Natural killer cell (primary cell): ENCODE data around the gene OPHN1. TPM values are rescaled to one million over a fixed set of nuclear protein-coding genes. Genes with fewer than 3 reads are reported as not detected.
A peak's percentile ranks its signal among the peaks of the same experiment; 100 is the strongest.

Experiments used
- ATAC-seq, 3 donors: fragments of 150-1000 bp in 2 of 3; fragments of 200-7000 bp in 1 of 3; cut with Tn5 transposase; 1 replicate in 1 of 3; 2 replicates in 2 of 3; pipeline ENCODE4 v1.10.0; 2021; ENCODE audit warnings: mild to moderate bottlenecking in 2 of 3, moderate library complexity in 2 of 3
- DNase-seq, 2 donors: peaks; one replicate each; pipeline versions ENCODE4 v3.0.0 to v3.0.0-alpha.2; 2013 to 2021; ENCODE audit warnings: mixed read lengths in 1 of 2
- H3K27ac ChIP-seq: one replicate; pipeline ENCODE4 v1.5.1; 2013; ENCODE audit warnings: mild to moderate bottlenecking, low read length
- H3K27me3 ChIP-seq: one replicate; pipeline ENCODE4 v1.6.1; 2013; ENCODE audit warnings: low read length; ENCODE audit not compliant: control insufficient read depth, insufficient read depth
- H3K36me3 ChIP-seq: one replicate; pipeline ENCODE4 v1.6.1; 2013; ENCODE audit warnings: low read length; ENCODE audit not compliant: control insufficient read depth, insufficient read depth
- H3K4me1 ChIP-seq: one replicate; pipeline ENCODE4 v1.6.1; 2013; ENCODE audit warnings: low read length; ENCODE audit not compliant: control insufficient read depth, insufficient read depth
- H3K4me3 ChIP-seq: one replicate; pipeline ENCODE4 v1.5.1; 2013; ENCODE audit warnings: low read length
- H3K9me3 ChIP-seq: one replicate; pipeline ENCODE4 v1.6.1; 2013; ENCODE audit warnings: low read length; ENCODE audit not compliant: control insufficient read depth, insufficient read depth
- H3K27ac Mint-ChIP-seq, 2 donors: one replicate each; pipeline ENCODE4 v1.8.0; 2022; ENCODE audit warnings: mild to moderate bottlenecking in 2 of 2, mixed read lengths in 2 of 2, moderate library complexity in 1 of 2
- H3K27me3 Mint-ChIP-seq, 2 donors: one replicate each; pipeline ENCODE4 v1.8.0; 2022; ENCODE audit warnings: low read depth in 2 of 2, mixed read lengths in 2 of 2
- H3K36me3 Mint-ChIP-seq: one replicate; pipeline ENCODE4 v1.8.0; 2022; ENCODE audit warnings: mixed read lengths
- H3K4me1 Mint-ChIP-seq, 2 donors: one replicate each; pipeline ENCODE4 v1.8.0; 2022; ENCODE audit warnings: mixed read lengths in 2 of 2
- H3K4me3 Mint-ChIP-seq: one replicate; pipeline ENCODE4 v1.8.0; 2022; ENCODE audit warnings: mild to moderate bottlenecking, moderate library complexity, mixed read lengths
- H3K9me3 Mint-ChIP-seq, 2 donors: one replicate each; pipeline ENCODE4 v1.8.0; 2022; ENCODE audit warnings: mixed read lengths in 2 of 2
- CTCF ChIP-seq: fragments of 200-600 bp; IDR thresholded peaks from one replicate; pipeline ENCODE4 v1.8.0; 2022; ENCODE audit warnings: antibody characterized with exemption
- WGBS: methylation state at CpG from one replicate; pipeline ENCODE4 v1.1.7; 2013; ENCODE audit warnings: missing lambda C conversion rate; ENCODE audit not compliant: insufficient coverage; 5-methylcytosine and 5-hydroxymethylcytosine counted together
- intact Hi-C: fragments of 100-400 bp; cut with micrococcal nuclease; formaldehyde crosslinking; loops from one replicate; pipeline ENCODE4 v1.14.2; 2022
- total RNA-seq, 4 donors: library from RNA; stranded (reverse); fragments of 120-200 nt in 1 of 4; gene quantifications; one replicate each; pipeline versions ENCODE4 v1.2.3 to v1.2.4, GENCODE V29; 2013 to 2022

OPHN1 gene
- total RNA-seq, 3 donors from 2014 or later (not counting 1 experiment from before 2014, with no cell fraction given): 1.4 to 5.6 (median 3.7) TPM

- no peaks in the 10 kb centered on the region for H3K36me3 Mint-ChIP-seq
- ATAC-seq: no peak
- Histone ChIP-seq H3K4me3 (no peak overlapping the region), H3K4me1 (no peaks in the 10 kb centered on the region), H3K36me3 (no peaks in the 10 kb centered on the region), H3K27me3 (no peaks in the 10 kb centered on the region), H3K27ac (no peak overlapping the region), H3K9me3 (no peaks in the 10 kb centered on the region)
- H3K27me3 Mint-ChIP-seq: peaks cover 3 to 36% of the 10 kb centered on the region in 2 donors
- no peak overlapping the region for H3K27ac Mint-ChIP-seq
- no CpG with 5 or more reads among the region's 2 CpGs for WGBS
- no peak overlapping the region for H3K4me3 Mint-ChIP-seq
- no peak for DNase-seq
- no peak for TF ChIP-seq CTCF
- intact Hi-C loops: no loop called here
- no peaks in the 10 kb centered on the region for H3K4me1 Mint-ChIP-seq
- no peaks in the 10 kb centered on the region for H3K9me3 Mint-ChIP-seq
Observed at GRCh38 chrX:68186552-68187262, 246.6 kb downstream of the OPHN1 start.

- no CpG with 5 or more reads among the region's 1 CpG for WGBS
- ATAC-seq (no peak), DNase-seq (no peak)
- Mint-ChIP-seq H3K4me1 (no peaks in the 10 kb centered on the region), H3K27ac (no peak overlapping the region), H3K36me3 (no peaks in the 10 kb centered on the region), H3K4me3 (no peak overlapping the region), H3K27me3 (peaks cover 3 to 25% of the 10 kb centered on the region in 2 donors), H3K9me3 (no peaks in the 10 kb centered on the region)
- Histone ChIP-seq H3K4me1 (no peaks in the 10 kb centered on the region), H3K36me3 (no peaks in the 10 kb centered on the region), H3K27me3 (no peaks in the 10 kb centered on the region), H3K27ac (no peak overlapping the region), H3K9me3 (no peaks in the 10 kb centered on the region), H3K4me3 (no peak overlapping the region)
- intact Hi-C loops: no loop called here
- no peak for TF ChIP-seq CTCF
Observed at GRCh38 chrX:68185161-68185560, 248.1 kb downstream of the OPHN1 start.

GRCh38 chrX:68183612-68184214 is 249.6 kb downstream of the OPHN1 start:
- DNase-seq: peak in 1 of 2 donors; percentile 5
- no CpG with 5 or more reads among the region's 4 CpGs for WGBS
- intact Hi-C loops: no loop called here

More at GRCh38 chrX:68183612-68184214, 249.6 kb downstream of the OPHN1 start:
- Mint-ChIP-seq H3K4me3 (no peak overlapping the region), H3K36me3 (no peaks in the 10 kb centered on the region), H3K9me3 (no peaks in the 10 kb centered on the region), H3K4me1 (no peaks in the 10 kb centered on the region), H3K27me3 (peaks cover 3 to 25% of the 10 kb centered on the region in 2 donors), H3K27ac (no peak overlapping the region)
- TF ChIP-seq CTCF: no peak
- no peaks in the 10 kb centered on the region for H3K36me3 ChIP-seq
- no peaks in the 10 kb centered on the region for H3K27me3 ChIP-seq
- H3K9me3 ChIP-seq: no peaks in the 10 kb centered on the region
- no peak overlapping the region for H3K27ac ChIP-seq
- ATAC-seq: no peak
- H3K4me1 ChIP-seq: no peaks in the 10 kb centered on the region
- H3K4me3 ChIP-seq: no peak overlapping the region
